K562 (cell line): Measurements from ENCODE around the gene DTL. TPM values are rescaled to one million over a fixed set of nuclear protein-coding genes. Genes with fewer than 3 reads are reported as not detected.
A peak's percentile ranks its signal among the peaks of the same experiment; 100 is the strongest.

Experiments used
- CHAMP1 ChIP-seq: fragments of 450-650 bp; IDR thresholded peaks from 2 replicates; pipeline ENCODE4 v1.6.1; 2016; ENCODE audit warnings: mild to moderate bottlenecking
- MAFF ChIP-seq: IDR thresholded peaks from 2 replicates; pipeline ENCODE4 v1.6.1; 2012; ENCODE audit warnings: low read length, improper control_type of control experiment
- MAZ ChIP-seq, 2 experiments: fragments of 450-650 bp in 1 of 2; sonication (generic) in 1 of 2; formaldehyde crosslinking; IDR thresholded peaks in 1 of 2; conservative IDR thresholded peaks in 1 of 2; 2 replicates each; pipeline versions ENCODE4 v1.4.0 to v1.5.0; 2020; ENCODE audit warnings: mild to moderate bottlenecking in 1 of 2, missing genetic modification reagents in 1 of 2
- MYBL2 ChIP-seq, 2 experiments: fragments of 450-650 bp in 1 of 2; sonication (generic) in 1 of 2; formaldehyde crosslinking in 1 of 2; IDR thresholded peaks; 2 replicates each; pipeline versions ENCODE4 v1.6.1 to v1.8.1; 2017 to 2022; ENCODE audit warnings: borderline replicate concordance in 1 of 2, inconsistent platforms in 1 of 2, low read depth in 1 of 2, mild to moderate bottlenecking in 1 of 2, missing genetic modification reagents in 1 of 2, moderate library complexity in 1 of 2
- PBX2 ChIP-seq, 2 experiments: IDR thresholded peaks in 1 of 2; conservative IDR thresholded peaks in 1 of 2; 2 replicates each; pipeline ENCODE4 v1.6.1; 2016; ENCODE audit warnings: low read depth in 2 of 2, mild to moderate bottlenecking in 1 of 2, missing compliant biosample characterization in 1 of 2, missing genetic modification characterization in 1 of 2, moderate library complexity in 1 of 2
- YBX1 ChIP-seq: fragments of 450-650 bp; IDR thresholded peaks from 2 replicates; pipeline ENCODE4 v1.7.1; 2016; ENCODE audit warnings: mild to moderate bottlenecking
- ZBTB40 ChIP-seq, 2 experiments: fragments of 450-650 bp in 1 of 2; sonication (generic) in 1 of 2; formaldehyde crosslinking in 1 of 2; IDR thresholded peaks; 2 replicates each; pipeline versions ENCODE4 v1.7.1 to v1.9.0; 2016 to 2022; ENCODE audit warnings: inconsistent platforms in 1 of 2, mild to moderate bottlenecking in 1 of 2, missing genetic modification reagents in 1 of 2
- polyA plus RNA-seq, 8 experiments: library from polyadenylated mRNA; depleted of rRNA in 4 of 8; stranded (reverse) in 5 of 8; unstranded in 3 of 8; fragments of >200 nt; fragmentation: Nextera tagmentation in 2 of 8; fragmentation: Illumina TruSeq in 1 of 8; extraction: Ambion mirVana in 2 of 8; extraction: Trizol in 1 of 8; gene quantifications; 2 replicates each; pipeline versions ENCODE4 v1.2.1 to v1.2.3, GENCODE V29; 2011 to 2014; ENCODE audit warnings: inconsistent platforms in 1 of 8, missing spikeins in 1 of 8
- total RNA-seq, 7 experiments: library from RNA; depleted of rRNA in 6 of 7; stranded (reverse); fragments of >200 nt in 6 of 7; fragmentation: Illumina TruSeq in 2 of 7; extraction: Trizol in 2 of 7; gene quantifications; 2 replicates each; pipeline versions ENCODE4 v1.2.1 to v1.2.3, GENCODE V29; 2011 to 2021; ENCODE audit warnings: low replicate concordance in 1 of 7

DTL gene
- total and polyA plus RNA-seq, 9 of the 15 experiments (the other 6 are each of a cell fraction or from before 2014, with no cell fraction given) = 38.3 to 81.0 (median 63.2) TPM

GRCh38 chr1:212035835-212036605 is 472 bp downstream of the DTL start (continued):
- TF ChIP-seq ZBTB40 (IDR thresholded peaks at IDR 0.05) (0 out of 2 replicates have a peak, but pooled peaks have one; percentile 3), ZBTB40 (CRISPR knock-in tag; IDR thresholded peaks at IDR 0.05) (no peak), MAZ (CRISPR knock-in tag; conservative IDR thresholded peaks at IDR 0.05 in 1 of 2, IDR thresholded peaks at IDR 0.05 in 1 of 2) (0 out of 4 replicates have a peak, but pooled peaks of 1 of the 2 experiments have one; percentile 7), PBX2 (CRISPR knock-in tag; IDR thresholded peaks at IDR 0.05; ENCODE audit: low read depth) (no peak), PBX2 (tag; conservative IDR thresholded peaks at IDR 0.05; ENCODE audit: low read depth) (no peak), CHAMP1 (no peak), MYBL2 (IDR thresholded peaks at IDR 0.05; ENCODE audit: low read depth) (peak; percentile 95), MYBL2 (CRISPR knock-in tag; IDR thresholded peaks at IDR 0.05; ENCODE audit: borderline replicate concordance) (no peak), MAFF (no peak), YBX1 (no peak)
